ENCODE measurements around the gene APEX2.

The APEX2 gene

DNA sequence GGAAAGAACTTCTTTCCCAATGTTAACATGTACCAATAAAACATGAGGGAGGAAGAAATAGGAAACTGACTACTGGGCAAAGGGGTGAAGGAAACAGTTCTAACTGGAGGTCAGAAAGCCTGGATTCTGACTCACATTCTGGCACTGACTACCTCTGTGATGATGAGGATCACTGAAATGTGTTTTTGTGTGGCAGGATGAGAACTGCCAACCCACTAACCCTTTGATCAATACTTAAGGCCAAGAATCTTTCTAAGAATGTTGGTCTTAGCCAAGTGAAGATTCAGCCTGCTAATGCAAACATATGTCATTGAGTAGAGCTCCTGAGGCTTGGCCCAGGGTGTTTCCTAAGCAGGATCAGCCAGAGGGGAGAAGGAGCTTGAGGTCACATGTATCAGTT is 26.0 kb downstream of the APEX2 start:
- Mint-ChIP-seq H3K4me1 (peaks cover 16% of the 10 kb centered on the region), H3K9me3 (peaks cover 38% of the 10 kb centered on the region), H3K27ac (no peak overlapping the region), H3K27me3 (ENCODE audit: low read depth, poor library complexity) (peaks cover 3% of the 10 kb centered on the region), H3K4me3 (no peak overlapping the region), H3K36me3 (ENCODE audit: low read depth) (no peaks in the 10 kb centered on the region)
- TF ChIP-seq, protein P1, sequence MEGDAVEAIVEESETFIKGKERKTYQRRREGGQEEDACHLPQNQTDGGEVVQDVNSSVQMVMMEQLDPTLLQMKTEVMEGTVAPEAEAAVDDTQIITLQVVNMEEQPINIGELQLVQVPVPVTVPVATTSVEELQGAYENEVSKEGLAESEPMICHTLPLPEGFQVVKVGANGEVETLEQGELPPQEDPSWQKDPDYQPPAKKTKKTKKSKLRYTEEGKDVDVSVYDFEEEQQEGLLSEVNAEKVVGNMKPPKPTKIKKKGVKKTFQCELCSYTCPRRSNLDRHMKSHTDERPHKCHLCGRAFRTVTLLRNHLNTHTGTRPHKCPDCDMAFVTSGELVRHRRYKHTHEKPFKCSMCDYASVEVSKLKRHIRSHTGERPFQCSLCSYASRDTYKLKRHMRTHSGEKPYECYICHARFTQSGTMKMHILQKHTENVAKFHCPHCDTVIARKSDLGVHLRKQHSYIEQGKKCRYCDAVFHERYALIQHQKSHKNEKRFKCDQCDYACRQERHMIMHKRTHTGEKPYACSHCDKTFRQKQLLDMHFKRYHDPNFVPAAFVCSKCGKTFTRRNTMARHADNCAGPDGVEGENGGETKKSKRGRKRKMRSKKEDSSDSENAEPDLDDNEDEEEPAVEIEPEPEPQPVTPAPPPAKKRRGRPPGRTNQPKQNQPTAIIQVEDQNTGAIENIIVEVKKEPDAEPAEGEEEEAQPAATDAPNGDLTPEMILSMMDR (IDR thresholded peaks at IDR 0.05): no peak
- DNase-seq: no peak

- peaks cover 16% of the 10 kb centered on the region for H3K4me1 Mint-ChIP-seq
- H3K27ac Mint-ChIP-seq: no peak overlapping the region
- peaks cover 40% of the 10 kb centered on the region for H3K9me3 Mint-ChIP-seq
- H3K36me3 Mint-ChIP-seq (ENCODE audit: low read depth): no peaks in the 10 kb centered on the region
- no peak for DNase-seq
- H3K27me3 Mint-ChIP-seq (ENCODE audit: low read depth, poor library complexity): peaks cover 3% of the 10 kb centered on the region
- TF ChIP-seq, protein P1 (IDR thresholded peaks at IDR 0.05): no peak
- H3K4me3 Mint-ChIP-seq: no peak overlapping the region
These were observed 26.7 kb downstream of the APEX2 start for GRCh38 chrX:55026840-55027239.

DNA sequence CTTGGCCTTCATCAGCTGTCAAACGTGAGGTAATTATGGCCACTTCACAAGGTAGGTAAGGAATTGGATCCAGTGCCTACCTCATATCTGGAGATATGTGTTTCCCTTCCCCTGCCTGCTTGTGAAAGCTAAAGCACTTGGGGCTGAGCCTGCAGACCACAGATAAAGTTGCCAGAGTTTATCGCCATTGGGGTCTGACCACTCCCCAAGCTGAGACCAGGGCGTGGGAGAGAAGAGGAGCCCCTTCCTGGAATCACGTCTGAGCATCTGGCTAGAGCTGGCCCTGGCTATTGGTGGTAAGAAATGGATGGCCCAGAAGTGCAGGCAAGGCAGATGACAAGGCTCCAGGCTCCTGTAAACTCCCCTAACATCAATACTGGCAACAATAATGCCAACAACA is 27.9 kb downstream of the APEX2 start:
- H3K9me3 Mint-ChIP-seq: peaks cover 40% of the 10 kb centered on the region
- H3K4me3 Mint-ChIP-seq: no peak overlapping the region
- H3K4me1 Mint-ChIP-seq: peaks cover 20% of the 10 kb centered on the region

GRCh38 chrX:55028611-55029010 is 28.4 kb downstream of the APEX2 start:
- no peak overlapping the region for H3K27ac Mint-ChIP-seq
- H3K9me3 Mint-ChIP-seq: peaks cover 43% of the 10 kb centered on the region
- H3K27me3 Mint-ChIP-seq (ENCODE audit: low read depth, poor library complexity): peaks cover 7% of the 10 kb centered on the region
- peaks cover 26% of the 10 kb centered on the region for H3K4me1 Mint-ChIP-seq
- TF ChIP-seq, protein P1 (IDR thresholded peaks at IDR 0.05): no peak
- no peak for DNase-seq
- H3K36me3 Mint-ChIP-seq (ENCODE audit: low read depth): no peaks in the 10 kb centered on the region
- H3K4me3 Mint-ChIP-seq: no peak overlapping the region

More for the DNA sequence above, 27.9 kb downstream of the APEX2 start:
- no peak overlapping the region for H3K27ac Mint-ChIP-seq
- H3K36me3 Mint-ChIP-seq (ENCODE audit: low read depth): no peaks in the 10 kb centered on the region
- no peak for DNase-seq
- TF ChIP-seq, protein P1 (IDR thresholded peaks at IDR 0.05): no peak
- H3K27me3 Mint-ChIP-seq (ENCODE audit: low read depth, poor library complexity): peaks cover 4% of the 10 kb centered on the region

DNA sequence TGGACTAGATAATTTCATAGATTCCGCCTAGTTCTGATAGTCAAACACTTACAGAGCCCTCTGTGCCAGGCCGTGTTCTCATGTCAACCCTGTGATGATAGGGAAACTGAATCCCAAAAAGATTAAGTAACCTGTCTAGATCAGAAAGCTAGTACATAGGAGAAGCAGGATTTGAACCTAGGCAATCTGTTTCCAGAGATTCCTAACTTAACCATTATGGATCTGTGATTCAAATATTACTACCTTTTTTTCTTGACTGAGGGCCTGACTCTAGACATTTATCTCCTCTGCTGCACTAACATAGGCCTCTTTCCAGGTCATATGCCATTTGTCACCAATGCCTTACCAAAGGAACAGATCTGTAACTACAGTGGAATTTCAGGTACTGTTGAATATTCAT is 29.1 kb downstream of the APEX2 start:
- Mint-ChIP-seq H3K36me3 (ENCODE audit: low read depth) (no peaks in the 10 kb centered on the region), H3K27ac (no peak overlapping the region), H3K27me3 (ENCODE audit: low read depth, poor library complexity) (peaks cover 5% of the 10 kb centered on the region), H3K4me3 (no peak overlapping the region), H3K4me1 (peaks cover 26% of the 10 kb centered on the region), H3K9me3 (peaks cover 43% of the 10 kb centered on the region)
- DNase-seq: no peak
- TF ChIP-seq, protein P1 (IDR thresholded peaks at IDR 0.05): no peak

Data from nephron progenitor cell (in vitro differentiated cells).